Liver (tissue), 9 donors: Measurements from ENCODE around the gene FAM83C. TPM values are rescaled to one million over a fixed set of nuclear protein-coding genes. Genes with fewer than 3 reads are reported as not detected.
A peak's percentile ranks its signal among the peaks of the same experiment; 100 is the strongest.

Experiments
- DNase-seq: peaks from one replicate; pipeline ENCODE4 v3.0.0-alpha.2; 2017; ENCODE audit warnings: low spot score
- H3K27ac ChIP-seq, 2 donors: one replicate each; pipeline ENCODE4 v1.7.0; 2013; ENCODE audit warnings: inconsistent platforms in 2 of 2, low read length in 2 of 2, control low read depth in 1 of 2, low read depth in 1 of 2, mild to moderate bottlenecking in 1 of 2
- H3K27me3 ChIP-seq, 4 donors: one replicate each; pipeline versions ENCODE4 v1.6.1 to v1.7.0; 2013; ENCODE audit warnings: low read length in 3 of 4, inconsistent platforms in 1 of 4, mild to moderate bottlenecking in 1 of 4, moderate library complexity in 1 of 4; ENCODE audit not compliant: control insufficient read depth in 4 of 4, insufficient read depth in 4 of 4
- H3K36me3 ChIP-seq, 4 donors: one replicate each; pipeline versions ENCODE4 v1.6.1 to v1.7.0; 2013; ENCODE audit warnings: low read length in 3 of 4, mild to moderate bottlenecking in 3 of 4, low read depth in 1 of 4, moderate library complexity in 1 of 4; ENCODE audit not compliant: control insufficient read depth in 4 of 4, insufficient read depth in 3 of 4
- H3K4me1 ChIP-seq, 4 donors: one replicate each; pipeline versions ENCODE4 v1.6.1 to v1.7.0; 2013; ENCODE audit warnings: low read length in 3 of 4, mild to moderate bottlenecking in 3 of 4, moderate library complexity in 1 of 4; ENCODE audit not compliant: control insufficient read depth in 4 of 4, insufficient read depth in 4 of 4
- H3K4me3 ChIP-seq, 3 donors: one replicate each; pipeline versions ENCODE4 v1.6.1 to v1.7.0; 2013; ENCODE audit warnings: low read length in 3 of 3, control low read depth in 1 of 3, low read depth in 1 of 3, mild to moderate bottlenecking in 1 of 3
- H3K9ac ChIP-seq, 2 donors: one replicate each; pipeline ENCODE4 v1.7.0; 2013; ENCODE audit warnings: low read length in 2 of 2, mild to moderate bottlenecking in 2 of 2, moderate library complexity in 2 of 2, control low read depth in 1 of 2, low read depth in 1 of 2
- H3K9me3 ChIP-seq, 4 donors: one replicate each; pipeline versions ENCODE4 v1.6.1 to v1.7.0; 2013; ENCODE audit warnings: low read length in 3 of 4; ENCODE audit not compliant: control insufficient read depth in 4 of 4
- CTCF ChIP-seq: fragments of 150-350 bp; IDR thresholded peaks from 2 replicates; pipeline ENCODE4 v1.5.1; 2017; ENCODE audit warnings: improper control_type of control experiment, low read depth, low read length; ENCODE audit not compliant: missing input control
- EGR1 ChIP-seq, 2 donors: IDR thresholded peaks; 2 replicates each; pipeline ENCODE4 v1.6.1; 2016 to 2018; ENCODE audit warnings: antibody characterized with exemption in 2 of 2, low read depth in 2 of 2
- FOXA1 ChIP-seq: IDR thresholded peaks from 2 replicates; pipeline ENCODE4 v1.6.1; 2016; ENCODE audit warnings: antibody characterized with exemption
- FOXA2 ChIP-seq: IDR thresholded peaks from 2 replicates; pipeline ENCODE4 v1.6.1; 2016; ENCODE audit warnings: antibody characterized with exemption
- GABPA ChIP-seq, 2 donors: IDR thresholded peaks in 1 of 2; conservative IDR thresholded peaks in 1 of 2; 2 replicates each; pipeline ENCODE4 v1.6.1; 2016; ENCODE audit warnings: antibody characterized with exemption in 2 of 2, mild to moderate bottlenecking in 1 of 2, moderate library complexity in 1 of 2
- HNF4G ChIP-seq: IDR thresholded peaks from 2 replicates; pipeline ENCODE4 v1.6.1; 2016; ENCODE audit warnings: antibody characterized with exemption
- JUND ChIP-seq, 2 donors: IDR thresholded peaks; 2 replicates each; pipeline ENCODE4 v1.6.1; 2016; ENCODE audit warnings: antibody characterized with exemption in 2 of 2
- MAX ChIP-seq: IDR thresholded peaks from 2 replicates; pipeline ENCODE4 v1.6.1; 2016; ENCODE audit warnings: antibody characterized with exemption
- REST ChIP-seq: IDR thresholded peaks from 2 replicates; pipeline ENCODE4 v1.6.1; 2016; ENCODE audit warnings: antibody characterized with exemption, mild to moderate bottlenecking
- RXRA ChIP-seq, 2 donors: IDR thresholded peaks; 2 replicates each; pipeline ENCODE4 v1.6.1; 2017 to 2018; ENCODE audit warnings: antibody characterized with exemption in 2 of 2, mild to moderate bottlenecking in 1 of 2
- SP1 ChIP-seq: IDR thresholded peaks from 2 replicates; pipeline ENCODE4 v1.6.1; 2018; ENCODE audit warnings: antibody characterized with exemption, mild to moderate bottlenecking
- TAF1 ChIP-seq: conservative IDR thresholded peaks from 2 replicates; pipeline ENCODE4 v1.6.1; 2016; ENCODE audit warnings: antibody characterized with exemption, mild to moderate bottlenecking
- ZBTB33 ChIP-seq: IDR thresholded peaks from 2 replicates; pipeline ENCODE4 v1.6.1; 2016; ENCODE audit warnings: antibody characterized with exemption
- whole genome bisulfite sequencing: extraction: QIAGEN DNeasy Blood & Tissue Kit; methylation state at CpG from one replicate; pipeline ENCODE4 v1.1.7; 2013; 5-methylcytosine and 5-hydroxymethylcytosine counted together
- polyA plus RNA-seq, 2 donors: library from polyadenylated mRNA; stranded (reverse) in 1 of 2; unstranded in 1 of 2; fragments of 200-250 nt in 1 of 2; fragments of >200 nt in 1 of 2; fragmentation: Nextera tagmentation in 1 of 2; extraction: Ambion mirVana in 1 of 2; gene quantifications; one replicate each; pipeline versions ENCODE4 v1.2.1 to v1.2.3, GENCODE V29; 2013 to 2015
- total RNA-seq, 2 donors: library from RNA; depleted of rRNA; stranded (reverse); fragments of >200 nt; gene quantifications; one replicate each; pipeline ENCODE4 v1.2.3, GENCODE V29; 2014
- donor health status: healthy.
- donor health status: healthy.
- donor health status: healthy.
- donor health status: healthy.
- donor health status: healthy.

Gene FAM83C
- total and polyA plus RNA-seq, 4 donors, result 0.05 TPM; not detected in 3

- H3K9ac ChIP-seq, result no peak overlapping the region
- peak overlapping the region in 1 of 2 donors; percentile 70 for H3K27ac ChIP-seq
- WGBS, result 40% methylated on average over 5 of the region's 5 CpGs
Observed at GRCh38 chr20:35285806-35286076, 6.5 kb downstream of the FAM83C start.

GRCh38 chr20:35284992-35285805 lies 7.0 kb downstream of the FAM83C start:
- Histone ChIP-seq H3K4me1 (peaks cover 8 to 31% (median 27%) of the 10 kb centered on the region in 4 donors), H3K27ac (peak overlapping the region; percentile 70 to 72), H3K4me3 (peak overlapping the region; percentile 78 to 99 (median 80)), H3K9me3 (no peaks in the 10 kb centered on the region), H3K27me3 (no peaks in the 10 kb centered on the region), H3K9ac (peak overlapping the region; percentile 4 to 76), H3K36me3 (peaks cover 2 to 7% (median 6%) of the 10 kb centered on the region in 4 donors)
- TF ChIP-seq GABPA (IDR thresholded peaks at IDR 0.05 in 1 of 2, conservative IDR thresholded peaks at IDR 0.05 in 1 of 2) (peak in 1 of 2 donors; percentile 6), CTCF (no peak)
- no peak for DNase-seq
- 34% methylated on average over 19 of the region's 19 CpGs for WGBS

More at GRCh38 chr20:35285806-35286076, 6.5 kb downstream of the FAM83C start:
- Histone ChIP-seq H3K27me3 (no peaks in the 10 kb centered on the region), H3K4me3 (no peak overlapping the region), H3K36me3 (peaks cover under 1 to 3% (median 2%) of the 10 kb centered on the region in 4 donors), H3K9me3 (no peaks in the 10 kb centered on the region), H3K4me1 (peaks cover 8 to 31% (median 27%) of the 10 kb centered on the region in 4 donors)
- no peak for DNase-seq
- no peak for TF ChIP-seq MAX
- no peak for TF ChIP-seq JUND (IDR thresholded peaks at IDR 0.05)
- TF ChIP-seq GABPA (IDR thresholded peaks at IDR 0.05 in 1 of 2, conservative IDR thresholded peaks at IDR 0.05 in 1 of 2), result no peak
- no peak for TF ChIP-seq FOXA1
- no peak for TF ChIP-seq CTCF
- no peak for TF ChIP-seq EGR1 (IDR thresholded peaks at IDR 0.05; ENCODE audit: low read depth in 2 of 2)

GRCh38 chr20:35284267-35284991 lies 7.8 kb downstream of the FAM83C start, which contains the start of gene EIF6:
TSS of gene EIF6 (minus strand) at chr20:35284772. CDS start at chr20:35284487, 285 bp downstream.
- Histone ChIP-seq H3K9me3 (no peaks in the 10 kb centered on the region), H3K27ac (peak within 1 kb of the TSS; percentile 70 to 72), H3K36me3 (peaks cover 6 to 15% (median 14%) of the 10 kb centered on the region in 4 donors), H3K9ac (peak within 1 kb of the TSS; percentile 40 to 87), H3K4me1 (peaks cover 8 to 31% (median 27%) of the 10 kb centered on the region in 4 donors), H3K4me3 (peak within 1 kb of the TSS; percentile 78 to 99 (median 87)), H3K27me3 (no peaks in the 10 kb centered on the region)
- peak; percentile 80 for DNase-seq
- under 1% methylated on average over 61 of the region's 61 CpGs for whole genome bisulfite sequencing
- TF ChIP-seq ZBTB33 (no peak), TAF1 (no peak), SP1 (peak; percentile 63), FOXA2 (no peak), REST (peak; percentile 58), MAX (peak; percentile 83), RXRA (IDR thresholded peaks at IDR 0.05) (peak in 1 of 2 donors; percentile 50), HNF4G (peak; percentile 87)
